Activated CD8-positive, alpha-beta memory T cell treated with anti-CD3 and anti-CD28 coated beads for 1 hour (primary cell): ENCODE measurements around the gene LDHD.
"Not testable (repeated sequence)": the region's sequence is repeated elsewhere in the genome, so short reads cannot be mapped to it uniquely, and the experiment has no call there.

Source experiments
- DNase-seq, 2 donors: peaks; one replicate each; pipeline ENCODE4 v3.0.0-alpha.2; 2020; ENCODE audit warnings: low read depth in 1 of 2; ENCODE audit errors: extremely low read depth in 1 of 2

Gene LDHD

GRCh38 chr16:75116081-75116910, at the start of gene LDHD:
LDHD (minus strand) TSS chr16:75116780; CDS start chr16:75116720, 60 bp downstream.
- no peak for DNase-seq

- no peak for DNase-seq
These were observed 43.8 kb upstream of the LDHD start for GRCh38 chr16:75160386-75160785.

- no peak for DNase-seq
These were observed 36.1 kb upstream of the LDHD start for GRCh38 chr16:75152635-75153034.

- DNase-seq = no peak
These were observed 35.2 kb upstream of the LDHD start for GRCh38 chr16:75151798-75152197.

- peak; percentile 84 to 94 for DNase-seq
These were observed 32.0 kb upstream of the LDHD start, which contains the start of gene ZFP1 for GRCh38 chr16:75148311-75149195. ZFP1 (plus strand) TSS chr16:75148524; CDS start chr16:75152952, 4,428 bp downstream.

- DNase-seq = no peak
These were observed 31.4 kb upstream of the LDHD start for GRCh38 chr16:75147968-75148310.

- no peak for DNase-seq
These were observed 27.4 kb upstream of the LDHD start for GRCh38 chr16:75143941-75144340.

- no peak for DNase-seq
These were observed 22.9 kb upstream of the LDHD start for GRCh38 chr16:75139498-75139897.

- no peak for DNase-seq
These were observed 22.1 kb upstream of the LDHD start for GRCh38 chr16:75138636-75139035.

GRCh38 chr16:75138233-75138632, 21.7 kb upstream of the LDHD start:
- no peak for DNase-seq

- no peak for DNase-seq
These were observed 14.5 kb upstream of the LDHD start for GRCh38 chr16:75131081-75131480.

- no peak for DNase-seq
These were observed 13.7 kb upstream of the LDHD start for GRCh38 chr16:75130150-75130771.

- not testable (repeated sequence) for DNase-seq
These were observed 13.0 kb upstream of the LDHD start for GRCh38 chr16:75129421-75130149.

GRCh38 chr16:75127713-75128415, 11.3 kb upstream of the LDHD start:
- DNase-seq = no peak

GRCh38 chr16:75122609-75123008, 6.0 kb upstream of the LDHD start:
- DNase-seq = no peak

GRCh38 chr16:75121949-75122568, 5.5 kb upstream of the LDHD start:
- DNase-seq = no peak

GRCh38 chr16:75120253-75120652, 3.7 kb upstream of the LDHD start:
- DNase-seq = no peak

GRCh38 chr16:75118943-75119539, 2.5 kb upstream of the LDHD start:
- no peak for DNase-seq

- no peak for DNase-seq
These were observed 298 bp upstream of the LDHD start for GRCh38 chr16:75116911-75117245.
